Gastroesophageal sphincter (tissue), 3 donors: ENCODE results near the gene FARS2.

Source experiments
- POLR2AphosphoS5 ChIP-seq: sonication (generic); formaldehyde crosslinking; IDR thresholded peaks from one replicate; pipeline ENCODE4 v1.6.1; 2017; ENCODE audit warnings: antibody characterized with exemption
- TF ChIP-seq, protein P1 (sequence below), 4 experiments: fragments of 200-600 bp in 2 of 4; fragments of 450-650 bp in 2 of 4; sonication (generic) in 1 of 4; IDR thresholded peaks; one replicate each; pipeline ENCODE4 v1.5.1; 2017 to 2019; ENCODE audit warnings: antibody characterized with exemption in 4 of 4, mild to moderate bottlenecking in 2 of 4, moderate library complexity in 2 of 4

DNA sequence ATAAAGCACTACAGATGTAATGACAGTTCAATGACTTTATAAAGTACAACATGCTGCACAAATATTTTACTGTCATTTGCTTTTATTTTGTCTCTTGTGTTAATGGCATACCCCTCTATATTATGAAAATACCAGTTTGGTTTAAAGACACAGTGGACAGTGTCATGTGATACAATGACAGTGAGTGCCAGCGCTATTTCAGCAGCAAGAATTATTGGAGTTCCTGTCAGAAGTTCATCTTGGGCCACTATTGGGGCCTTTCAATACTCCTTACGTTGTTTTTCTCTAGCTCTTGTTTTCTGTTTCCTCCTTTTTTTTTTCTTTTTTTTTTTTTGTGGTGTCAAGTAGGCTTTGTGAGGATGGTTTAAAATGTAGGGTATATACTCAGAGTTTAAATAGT is 232.5 kb downstream of the FARS2 start:
- TF ChIP-seq, protein P1, sequence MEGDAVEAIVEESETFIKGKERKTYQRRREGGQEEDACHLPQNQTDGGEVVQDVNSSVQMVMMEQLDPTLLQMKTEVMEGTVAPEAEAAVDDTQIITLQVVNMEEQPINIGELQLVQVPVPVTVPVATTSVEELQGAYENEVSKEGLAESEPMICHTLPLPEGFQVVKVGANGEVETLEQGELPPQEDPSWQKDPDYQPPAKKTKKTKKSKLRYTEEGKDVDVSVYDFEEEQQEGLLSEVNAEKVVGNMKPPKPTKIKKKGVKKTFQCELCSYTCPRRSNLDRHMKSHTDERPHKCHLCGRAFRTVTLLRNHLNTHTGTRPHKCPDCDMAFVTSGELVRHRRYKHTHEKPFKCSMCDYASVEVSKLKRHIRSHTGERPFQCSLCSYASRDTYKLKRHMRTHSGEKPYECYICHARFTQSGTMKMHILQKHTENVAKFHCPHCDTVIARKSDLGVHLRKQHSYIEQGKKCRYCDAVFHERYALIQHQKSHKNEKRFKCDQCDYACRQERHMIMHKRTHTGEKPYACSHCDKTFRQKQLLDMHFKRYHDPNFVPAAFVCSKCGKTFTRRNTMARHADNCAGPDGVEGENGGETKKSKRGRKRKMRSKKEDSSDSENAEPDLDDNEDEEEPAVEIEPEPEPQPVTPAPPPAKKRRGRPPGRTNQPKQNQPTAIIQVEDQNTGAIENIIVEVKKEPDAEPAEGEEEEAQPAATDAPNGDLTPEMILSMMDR (IDR thresholded peaks at IDR 0.05): no peak
- no peak for TF ChIP-seq POLR2AphosphoS5
